ENCODE results near the gene POPDC3.
"Not testable (repeated sequence)": the region's sequence is repeated elsewhere in the genome, so short reads cannot be mapped to it uniquely, and the experiment has no call there.

POPDC3 gene, protein sequence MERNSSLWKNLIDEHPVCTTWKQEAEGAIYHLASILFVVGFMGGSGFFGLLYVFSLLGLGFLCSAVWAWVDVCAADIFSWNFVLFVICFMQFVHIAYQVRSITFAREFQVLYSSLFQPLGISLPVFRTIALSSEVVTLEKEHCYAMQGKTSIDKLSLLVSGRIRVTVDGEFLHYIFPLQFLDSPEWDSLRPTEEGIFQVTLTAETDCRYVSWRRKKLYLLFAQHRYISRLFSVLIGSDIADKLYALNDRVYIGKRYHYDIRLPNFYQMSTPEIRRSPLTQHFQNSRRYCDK

DNA sequence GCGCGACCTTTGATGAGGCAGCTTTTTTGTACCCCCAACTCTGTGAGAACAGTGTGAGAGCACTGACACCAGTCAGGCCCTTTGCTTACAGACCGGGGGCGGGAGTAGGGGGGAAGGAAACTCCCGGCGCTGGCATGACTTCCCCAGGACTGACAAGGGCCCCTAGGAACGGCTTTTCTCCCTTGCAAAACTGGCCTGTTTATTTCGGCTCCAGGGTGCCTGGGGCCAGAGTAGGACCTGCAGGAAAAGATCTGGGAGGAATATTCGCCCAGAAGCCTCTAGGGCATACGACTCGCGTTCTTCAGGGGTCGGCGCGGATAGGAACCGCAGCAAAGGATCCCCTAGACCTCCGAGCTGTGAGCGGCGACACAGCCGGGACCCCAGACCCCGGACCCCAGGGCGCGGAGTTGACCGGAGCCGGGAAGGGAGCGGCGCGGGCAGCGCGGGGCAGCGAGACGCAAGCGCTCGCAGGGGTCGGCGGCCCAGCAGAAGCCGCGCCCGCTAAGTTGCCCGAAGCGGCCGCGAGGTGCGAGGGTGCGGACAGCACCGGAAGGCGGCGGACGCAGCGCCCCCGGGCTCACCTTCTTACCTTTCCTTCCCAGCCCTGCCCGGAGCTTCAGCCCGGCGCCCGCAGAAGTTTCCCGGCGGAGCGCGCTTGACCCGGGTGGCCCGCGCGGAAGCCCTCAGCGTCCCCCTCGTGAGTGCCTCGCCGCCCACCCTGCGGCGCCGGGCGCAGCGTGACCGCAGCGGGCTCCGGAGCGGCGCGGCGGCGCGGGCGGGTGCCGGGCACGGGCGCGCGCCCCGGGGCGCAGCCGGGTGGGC lies at the start of gene POPDC3:
TSS of gene POPDC3 (minus strand) at position 771 of the 822 bp plus-strand sequence. CDS start 18,105 bp downstream, outside the sequence.
- no peak for DNase-seq

DNA sequence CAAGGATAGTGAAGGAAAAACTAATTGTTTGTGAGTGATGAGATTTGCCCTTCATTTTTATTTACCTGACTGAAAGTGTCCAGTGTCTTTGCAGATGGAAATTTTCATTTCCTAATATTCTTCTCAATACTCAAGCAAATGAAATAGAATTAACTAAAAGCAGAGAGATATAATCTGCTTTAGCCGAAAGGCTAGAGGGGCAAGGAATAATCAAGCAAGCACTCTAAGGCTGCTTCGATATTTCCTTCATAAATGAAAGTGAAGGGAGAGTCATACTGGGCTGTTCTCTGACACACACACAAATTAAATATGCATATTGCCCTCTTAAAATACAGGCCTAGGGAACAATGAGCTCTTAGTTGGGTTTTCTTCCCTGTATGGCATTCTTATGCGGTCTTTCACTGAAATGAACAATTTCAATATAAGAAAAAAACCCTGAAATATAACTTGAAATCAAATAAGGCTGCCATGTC lies 47.5 kb upstream of the POPDC3 start:
- DNase-seq = no peak

- DNase-seq = no peak
Measured at GRCh38 chr6:105226598-105227294, 46.9 kb upstream of the POPDC3 start.

GRCh38 chr6:105223242-105223641 lies 43.4 kb upstream of the POPDC3 start:
- no peak for DNase-seq

DNA sequence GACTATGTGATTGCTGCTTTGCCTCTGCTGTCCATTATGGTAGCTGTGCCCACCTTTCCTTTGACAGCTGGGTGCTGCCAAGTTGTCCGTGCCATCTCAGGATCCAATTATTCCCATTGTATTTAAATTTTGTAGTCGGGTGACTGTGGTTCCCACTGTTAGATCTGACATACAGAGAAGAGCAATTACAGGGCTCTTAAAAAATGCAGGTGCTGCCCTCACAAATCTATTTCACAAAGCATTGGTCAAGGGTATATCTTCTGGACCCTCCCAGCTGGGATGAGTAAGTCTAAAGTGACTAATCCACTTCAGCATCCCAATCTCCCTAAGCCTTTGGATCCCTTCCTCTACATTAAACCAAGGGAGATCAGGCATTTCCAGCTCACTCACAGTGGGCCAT lies 41.4 kb upstream of the POPDC3 start:
- DNase-seq = not testable (repeated sequence)

- DNase-seq = no peak
Measured at GRCh38 chr6:105220186-105220585, 40.4 kb upstream of the POPDC3 start.

GRCh38 chr6:105219218-105219617 lies 39.4 kb upstream of the POPDC3 start:
- DNase-seq = not testable (repeated sequence)

DNA sequence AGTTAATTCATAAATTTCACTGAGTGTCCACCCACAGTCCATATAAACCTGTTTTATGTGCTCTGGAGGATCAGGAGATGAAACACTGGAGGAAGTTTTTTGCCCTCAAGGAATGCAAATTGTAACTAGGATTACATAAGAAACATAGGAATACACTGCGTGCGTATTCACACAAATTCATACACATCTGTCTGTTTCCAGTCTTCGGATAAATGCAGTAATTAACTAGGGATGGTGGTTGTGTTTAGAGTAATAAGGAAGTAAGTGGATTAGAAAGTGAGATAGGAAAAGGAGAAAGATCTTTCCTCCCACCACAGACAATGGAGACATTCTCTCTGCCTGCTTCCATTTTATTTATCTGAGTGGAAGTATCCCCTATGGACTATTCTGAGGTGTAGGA lies 35.7 kb upstream of the POPDC3 start:
- DNase-seq = no peak

- no peak for DNase-seq
Measured at GRCh38 chr6:105214668-105215067, 34.9 kb upstream of the POPDC3 start.

GRCh38 chr6:105213272-105213671 lies 33.5 kb upstream of the POPDC3 start:
- DNase-seq = no peak

GRCh38 chr6:105212587-105212986 lies 32.8 kb upstream of the POPDC3 start:
- DNase-seq = no peak

DNA sequence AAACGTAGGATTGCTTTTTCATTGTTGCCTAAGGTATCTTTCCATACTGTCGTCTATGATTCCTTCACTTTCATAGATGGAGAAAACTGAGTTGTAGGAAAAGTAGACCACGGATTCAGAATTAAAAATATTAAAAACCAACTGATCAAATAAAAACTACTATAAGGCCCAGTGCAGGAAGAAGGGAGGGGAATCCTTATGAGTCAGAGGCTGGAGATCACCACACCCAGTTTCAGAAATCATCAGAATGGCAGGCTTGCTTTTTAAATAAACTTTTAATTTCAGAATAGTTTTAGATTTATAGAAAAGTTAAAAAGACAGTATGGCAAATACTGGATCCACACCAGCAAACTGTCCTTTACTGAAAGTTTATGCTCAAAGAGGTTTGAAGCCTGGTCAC lies 32.0 kb upstream of the POPDC3 start:
- no peak for DNase-seq

GRCh38 chr6:105210932-105211531 lies 31.2 kb upstream of the POPDC3 start:
- no peak for DNase-seq

GRCh38 chr6:105209950-105210706 lies 30.3 kb upstream of the POPDC3 start:
- no peak for DNase-seq

GRCh38 chr6:105207524-105208269 lies 27.9 kb upstream of the POPDC3 start:
- no peak for DNase-seq

DNA sequence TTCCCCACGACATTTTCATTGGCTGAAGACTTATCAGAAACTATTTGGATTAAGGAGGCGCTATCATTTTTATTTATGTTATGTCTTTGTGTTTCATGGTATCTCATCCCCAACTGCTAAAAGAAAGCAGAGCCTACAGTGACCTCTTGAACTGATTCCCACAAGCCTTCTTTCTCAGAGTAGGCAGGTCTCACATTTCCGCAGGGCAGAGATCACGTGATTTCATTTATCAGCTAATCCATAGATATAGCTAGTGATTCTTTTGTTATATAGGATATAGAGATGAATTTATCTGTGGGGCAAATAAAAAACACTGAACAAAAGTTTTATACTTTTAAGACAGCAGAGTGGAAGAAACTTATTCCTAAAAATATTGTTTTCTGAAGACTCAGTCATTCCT lies 25.0 kb upstream of the POPDC3 start:
- no peak for DNase-seq

DNA sequence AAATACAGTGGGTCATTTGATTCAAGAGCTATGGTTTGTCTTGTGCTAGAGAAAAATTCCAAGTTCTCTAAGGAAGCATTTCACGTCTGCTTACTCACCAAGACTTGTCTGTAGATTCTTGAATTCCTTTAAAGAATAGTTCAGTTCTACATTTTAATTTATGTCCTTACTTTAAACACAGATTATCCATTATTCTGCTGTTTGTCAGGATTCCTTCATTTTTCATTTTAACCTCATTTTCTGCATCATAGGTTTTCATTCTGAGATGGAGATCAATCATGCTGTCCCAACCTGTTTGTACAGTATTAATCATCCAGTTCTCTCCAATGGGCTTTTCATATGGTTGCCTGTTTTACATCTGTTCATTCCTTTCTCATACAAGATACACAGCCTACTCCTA lies 24.5 kb upstream of the POPDC3 start:
- DNase-seq = no peak

GRCh38 chr6:105202486-105202885 lies 22.7 kb upstream of the POPDC3 start:
- no peak for DNase-seq

GRCh38 chr6:105200133-105200730 lies 20.4 kb upstream of the POPDC3 start:
- DNase-seq = no peak

GRCh38 chr6:105199711-105200110 lies 19.9 kb upstream of the POPDC3 start:
- DNase-seq = no peak

GRCh38 chr6:105196076-105196475 lies 16.3 kb upstream of the POPDC3 start:
- DNase-seq = no peak

Data from activated naive CD4-positive, alpha-beta T cell treated with anti-CD3 and anti-CD28 coated beads, Interleukin-2, amount 50 U/mL, for 16 hours (primary cell).